GM20000 (cell line): Measurements from ENCODE around the gene LARP6.

Experiments
- DNase-seq: peaks from one replicate; pipeline ENCODE4 v3.0.0; 2012; ENCODE audit warnings: low spot score
- CTCF ChIP-seq: IDR thresholded peaks from 2 replicates; pipeline ENCODE4 v1.5.1; 2012; ENCODE audit warnings: mild to moderate bottlenecking, control low read depth; ENCODE audit errors: extremely low read depth, missing control alignments

The LARP6 gene

GRCh38 chr15:70797464-70797863 is 56.5 kb downstream of the LARP6 start:
- no peak for DNase-seq
- no peak for TF ChIP-seq CTCF

- no peak for DNase-seq
- TF ChIP-seq CTCF = no peak
Observed at GRCh38 chr15:70796516-70797310, 57.2 kb downstream of the LARP6 start.

- DNase-seq = no peak
- no peak for TF ChIP-seq CTCF
Observed at GRCh38 chr15:70795311-70795665, 58.7 kb downstream of the LARP6 start.

GRCh38 chr15:70794596-70795310 is 59.2 kb downstream of the LARP6 start:
- no peak for DNase-seq
- TF ChIP-seq CTCF = no peak

- no peak for TF ChIP-seq CTCF
Observed at GRCh38 chr15:70793694-70794093, 60.3 kb downstream of the LARP6 start.

GRCh38 chr15:70792171-70792573 is 61.8 kb downstream of the LARP6 start:
- no peak for TF ChIP-seq CTCF

More at GRCh38 chr15:70793694-70794093, 60.3 kb downstream of the LARP6 start:
- DNase-seq = no peak

GRCh38 chr15:70791259-70791658 is 62.7 kb downstream of the LARP6 start:
- TF ChIP-seq CTCF = no peak
- DNase-seq = no peak

More at GRCh38 chr15:70792171-70792573, 61.8 kb downstream of the LARP6 start:
- no peak for DNase-seq
